Islet of Langerhans (tissue), 1 donor: ENCODE data around the gene CACNA1E.

Experiments used
- FAIRE-seq: peaks from one replicate; lab custom pipeline; 2011; peaks lifted over from hg19 to GRCh38; lab: Jason Lieb, UNC

Gene CACNA1E

DNA sequence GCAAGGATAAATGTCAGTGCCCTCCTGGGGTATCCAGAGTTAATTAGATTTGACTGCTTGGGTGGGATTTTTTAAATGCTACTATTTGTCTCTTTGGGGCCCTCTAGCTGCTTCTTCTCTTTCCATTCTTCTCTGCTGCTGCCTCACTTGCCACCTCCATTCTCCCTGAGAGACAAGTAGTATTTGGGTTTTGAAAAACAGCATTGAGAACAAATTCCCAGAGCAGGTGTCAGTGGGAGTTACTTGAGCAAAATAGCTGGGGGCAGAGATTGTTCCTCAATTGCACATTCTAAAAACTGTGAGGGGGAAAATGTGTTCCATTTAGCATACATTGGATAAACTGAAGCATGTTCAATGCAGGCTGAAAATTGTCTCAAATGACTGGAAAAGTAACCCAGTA, 286.5 kb downstream of the CACNA1E start:
- no peak for FAIRE-seq

DNA sequence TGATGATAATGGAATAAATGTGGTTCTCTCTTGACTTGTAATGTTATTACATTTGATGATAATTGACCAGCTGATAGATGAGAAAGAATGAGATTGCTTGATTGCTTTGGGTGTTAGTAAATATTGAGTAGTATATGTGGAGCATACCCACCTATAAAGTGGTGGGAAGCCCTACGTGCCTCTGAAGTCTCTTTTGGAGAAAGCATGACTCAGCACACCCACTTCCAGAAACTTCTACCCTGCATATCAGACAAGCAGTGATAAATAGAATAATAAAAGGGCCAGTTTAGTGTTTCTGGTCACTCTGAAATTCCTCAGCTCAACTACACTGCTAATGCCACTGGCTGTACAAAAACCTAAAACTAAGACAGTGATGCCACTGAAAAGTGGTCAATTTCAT, 289.4 kb downstream of the CACNA1E start:
- no peak for FAIRE-seq

DNA sequence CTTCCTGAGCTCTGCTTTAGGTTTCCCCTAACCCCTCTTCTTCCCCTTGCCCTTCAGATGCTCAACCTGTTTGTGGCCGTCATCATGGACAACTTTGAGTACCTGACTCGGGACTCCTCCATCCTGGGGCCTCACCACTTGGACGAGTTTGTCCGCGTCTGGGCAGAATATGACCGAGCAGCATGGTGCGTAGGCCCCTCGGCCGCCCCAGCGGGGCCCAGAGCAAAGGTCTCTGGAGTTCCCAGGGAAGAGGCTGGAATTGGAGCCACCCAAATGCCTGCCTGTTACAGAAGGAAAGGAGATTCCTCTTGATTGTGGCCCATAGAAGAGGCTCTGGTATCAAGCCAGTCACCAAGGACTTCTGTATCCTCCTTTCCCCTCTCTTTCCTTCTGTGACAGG, 292.7 kb downstream of the CACNA1E start:
- FAIRE-seq, result no peak

DNA sequence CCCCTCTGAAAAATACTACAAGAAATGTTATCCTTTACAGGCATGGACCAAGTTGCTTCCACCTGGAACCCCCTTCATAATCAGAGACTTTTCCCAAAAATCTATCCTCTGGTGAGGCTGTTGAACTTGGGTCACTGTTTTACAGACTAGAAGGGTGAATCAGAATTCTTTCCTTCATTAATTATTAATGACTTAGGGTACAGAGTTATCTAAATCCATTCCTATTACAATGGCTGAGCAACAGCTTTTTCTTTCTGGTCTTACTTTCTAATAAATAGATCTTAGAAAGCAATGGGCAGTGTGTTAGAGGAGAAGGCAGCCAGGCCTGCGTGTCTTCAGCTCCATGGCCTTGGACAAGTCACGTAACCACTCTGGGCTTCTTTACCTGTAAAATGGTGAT, 294.0 kb downstream of the CACNA1E start:
- FAIRE-seq, result no peak

DNA sequence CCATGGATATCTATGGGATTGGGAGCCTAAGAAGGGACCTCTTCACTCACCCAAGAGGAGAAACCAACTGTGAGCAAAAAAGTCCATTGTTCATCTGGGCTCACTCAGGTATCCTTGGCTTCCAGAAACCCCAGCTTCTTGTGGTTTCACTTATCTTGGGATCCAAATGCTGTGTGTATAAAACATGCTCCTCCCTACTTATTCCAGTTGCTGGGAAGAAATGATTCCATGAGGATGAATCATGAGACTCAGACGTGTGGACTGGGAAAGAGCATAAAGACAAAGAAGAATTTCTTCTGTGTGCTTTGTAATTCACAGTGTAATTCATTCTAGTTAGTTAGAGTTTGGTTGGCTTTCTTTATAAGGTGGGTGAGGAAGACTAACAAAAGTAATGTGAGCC, 294.5 kb downstream of the CACNA1E start:
- FAIRE-seq, result no peak

DNA sequence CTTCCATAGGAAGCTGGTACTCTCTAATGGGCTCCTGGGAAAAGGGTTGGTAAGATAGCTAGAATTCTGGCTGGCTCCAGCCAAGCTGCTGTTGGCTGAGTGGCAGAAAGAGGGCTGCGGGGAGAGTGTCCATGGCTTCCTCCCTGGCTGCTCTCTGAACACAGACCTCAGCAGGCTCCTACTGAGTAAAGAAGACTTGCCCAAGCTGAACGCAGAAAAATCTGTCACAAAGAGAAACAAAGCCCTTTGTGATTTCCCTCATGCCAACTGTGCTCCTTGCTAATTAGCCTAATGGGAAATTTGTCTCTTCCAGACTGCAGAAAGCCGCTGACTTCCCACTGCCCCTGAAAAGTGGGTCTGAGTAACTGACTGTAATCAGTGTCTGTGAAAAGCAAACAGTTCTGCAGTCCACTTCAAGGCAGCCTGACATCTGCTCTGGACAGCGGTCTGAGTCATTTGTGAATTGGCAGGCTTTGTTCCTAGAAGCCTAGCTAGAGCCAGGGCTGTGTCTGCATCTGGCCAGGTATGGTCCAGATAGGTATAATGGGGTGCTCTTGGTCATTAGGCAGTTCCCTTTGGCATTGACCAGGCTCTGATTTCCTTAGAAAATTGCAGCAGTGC, 295.4 kb downstream of the CACNA1E start:
- FAIRE-seq, result peak; percentile 85

DNA sequence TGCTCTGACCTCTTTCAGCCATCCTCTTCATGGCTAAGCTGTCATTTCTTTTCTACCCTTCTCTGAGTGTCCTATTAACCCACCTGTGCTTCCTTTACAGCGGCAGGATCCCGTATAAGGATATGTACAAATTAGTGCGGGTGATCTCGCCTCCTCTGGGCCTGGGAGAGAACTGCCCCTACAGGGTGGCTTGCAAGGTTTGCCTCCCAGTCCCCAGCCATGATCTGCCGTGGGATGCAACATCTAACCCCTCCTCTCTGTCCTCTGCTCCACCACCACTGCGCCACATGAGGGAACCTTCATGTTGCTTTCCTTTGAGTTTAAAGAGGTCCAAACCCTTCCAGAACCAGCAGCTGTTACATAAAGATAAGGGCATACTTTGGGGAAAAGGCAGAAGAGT, 296.0 kb downstream of the CACNA1E start:
- FAIRE-seq, result no peak

DNA sequence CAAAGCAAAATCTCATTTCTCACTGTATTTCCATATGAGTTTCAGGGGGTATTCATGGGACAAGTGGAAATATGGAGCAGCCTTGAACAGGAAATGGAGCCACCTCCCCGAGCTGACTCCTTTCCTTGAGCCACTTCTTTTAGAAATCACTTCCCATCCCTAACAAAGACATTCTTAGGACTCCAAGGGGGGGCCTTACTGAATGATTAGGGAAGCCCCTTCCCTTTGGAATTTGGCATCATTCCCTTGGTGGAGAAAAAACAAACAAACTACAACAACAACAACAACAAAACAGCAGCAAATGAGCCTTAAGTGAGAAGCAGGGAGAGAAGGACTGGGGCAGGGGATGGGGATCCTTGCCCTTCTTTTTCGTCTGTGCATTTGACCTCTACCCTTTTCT, 299.9 kb downstream of the CACNA1E start:
- FAIRE-seq, result no peak

DNA sequence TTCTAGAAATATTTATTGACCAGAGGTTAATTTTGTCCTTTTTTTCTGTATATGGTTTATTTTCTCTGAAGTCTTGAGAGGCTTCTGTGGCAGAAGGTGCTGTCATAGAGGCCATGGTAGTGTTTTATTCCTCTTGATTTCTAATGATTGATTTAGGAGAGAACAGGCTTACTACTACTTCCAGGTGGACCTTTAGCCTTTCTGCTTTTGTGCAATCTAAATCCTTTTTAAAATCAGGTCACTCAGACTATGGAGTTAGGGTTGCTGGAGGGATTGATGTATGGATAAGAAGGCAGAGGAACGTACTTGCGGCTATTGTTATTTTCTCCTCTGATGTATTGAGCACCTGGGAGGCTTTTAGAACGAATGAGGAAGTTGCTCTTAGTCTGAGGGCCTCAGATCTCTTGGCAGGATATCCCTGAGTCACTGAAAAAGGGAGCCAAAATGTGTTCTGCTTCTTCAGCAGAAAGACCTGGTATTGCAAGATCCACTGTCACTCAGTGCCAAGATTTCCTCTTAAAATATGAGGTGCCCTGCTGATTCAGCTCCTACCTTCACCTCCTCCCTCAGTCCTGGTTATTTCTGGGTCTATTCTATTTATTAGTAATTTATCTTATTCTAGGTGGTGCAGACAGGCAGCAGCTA, 300.8 kb downstream of the CACNA1E start:
- no peak for FAIRE-seq

DNA sequence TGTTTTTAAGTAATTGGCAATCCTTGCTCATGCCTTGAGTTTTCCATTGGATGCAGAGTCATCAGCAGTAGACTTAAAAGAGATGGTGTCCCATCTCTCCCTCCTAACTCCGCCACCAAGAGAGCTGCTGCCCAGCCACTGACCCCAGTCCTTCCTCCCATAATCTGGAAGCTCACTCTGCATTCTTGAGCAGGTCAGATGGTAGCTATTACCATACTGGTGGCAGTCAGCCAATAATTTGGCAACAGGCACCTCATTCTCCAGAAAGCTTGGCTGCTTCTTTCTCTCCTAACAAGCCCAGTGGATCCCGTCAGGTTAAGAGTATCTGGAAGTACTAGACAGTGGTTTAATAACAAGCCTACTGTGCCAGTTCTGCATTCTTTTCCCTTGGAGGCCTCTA, 306.1 kb downstream of the CACNA1E start:
- no peak for FAIRE-seq

DNA sequence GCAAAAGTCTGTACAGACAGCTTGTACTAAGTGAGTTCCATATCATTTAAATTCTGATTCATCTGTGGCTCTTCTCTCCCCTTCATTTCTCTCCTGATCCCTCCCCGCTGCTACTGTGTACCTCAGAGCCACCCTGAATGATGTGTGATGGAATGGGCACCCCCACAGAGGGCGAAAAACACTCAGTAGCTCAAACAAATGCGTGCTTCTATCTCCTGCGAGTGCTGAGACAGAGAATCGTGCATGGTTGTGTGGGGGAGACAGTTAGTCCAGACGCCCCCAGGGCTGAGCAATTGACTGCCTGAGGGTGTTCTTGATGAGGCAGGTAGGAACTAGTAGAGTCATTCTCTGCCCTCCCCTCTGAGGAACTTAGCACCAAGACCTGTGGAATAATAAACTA, 308.4 kb downstream of the CACNA1E start:
- FAIRE-seq, result no peak

DNA sequence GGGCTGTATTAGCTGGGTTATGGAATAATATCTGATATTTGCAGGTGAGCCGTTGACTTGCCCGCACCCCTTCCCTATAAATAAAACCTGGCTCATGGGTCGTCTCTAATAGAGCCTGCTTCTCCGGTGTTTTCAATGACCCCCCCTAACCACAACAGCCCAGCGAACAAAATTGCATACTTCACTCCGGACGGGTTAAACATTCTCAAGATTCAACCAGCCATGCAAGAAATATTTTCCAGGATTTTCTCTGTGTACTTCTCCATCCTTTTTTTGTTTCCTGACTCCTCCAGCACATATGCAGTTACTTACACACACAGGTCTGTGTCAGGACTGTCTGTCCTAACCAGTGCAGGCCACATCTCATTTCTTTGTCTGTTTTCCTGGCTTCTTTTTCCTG, 310.5 kb downstream of the CACNA1E start:
- no peak for FAIRE-seq

DNA sequence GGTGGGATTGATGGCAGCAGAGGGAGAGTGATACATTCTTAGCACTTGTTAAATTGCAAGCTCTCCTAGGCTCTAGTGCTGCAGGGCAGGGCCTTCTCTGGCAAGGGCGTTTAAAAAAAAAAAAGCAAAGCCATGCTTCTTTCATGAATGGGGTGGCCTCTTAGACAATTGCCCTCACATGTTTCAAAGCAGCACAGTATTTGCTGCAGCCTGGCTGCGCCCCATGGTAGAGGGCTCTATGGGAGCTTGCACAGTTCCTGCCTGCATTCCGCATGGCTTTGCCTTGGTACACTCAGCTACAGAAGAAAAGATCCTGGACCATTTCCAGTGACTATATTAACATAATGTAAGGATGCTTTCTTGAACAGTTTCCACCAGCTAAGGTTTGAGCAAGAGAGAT, 311.0 kb downstream of the CACNA1E start:
- FAIRE-seq, result no peak

DNA sequence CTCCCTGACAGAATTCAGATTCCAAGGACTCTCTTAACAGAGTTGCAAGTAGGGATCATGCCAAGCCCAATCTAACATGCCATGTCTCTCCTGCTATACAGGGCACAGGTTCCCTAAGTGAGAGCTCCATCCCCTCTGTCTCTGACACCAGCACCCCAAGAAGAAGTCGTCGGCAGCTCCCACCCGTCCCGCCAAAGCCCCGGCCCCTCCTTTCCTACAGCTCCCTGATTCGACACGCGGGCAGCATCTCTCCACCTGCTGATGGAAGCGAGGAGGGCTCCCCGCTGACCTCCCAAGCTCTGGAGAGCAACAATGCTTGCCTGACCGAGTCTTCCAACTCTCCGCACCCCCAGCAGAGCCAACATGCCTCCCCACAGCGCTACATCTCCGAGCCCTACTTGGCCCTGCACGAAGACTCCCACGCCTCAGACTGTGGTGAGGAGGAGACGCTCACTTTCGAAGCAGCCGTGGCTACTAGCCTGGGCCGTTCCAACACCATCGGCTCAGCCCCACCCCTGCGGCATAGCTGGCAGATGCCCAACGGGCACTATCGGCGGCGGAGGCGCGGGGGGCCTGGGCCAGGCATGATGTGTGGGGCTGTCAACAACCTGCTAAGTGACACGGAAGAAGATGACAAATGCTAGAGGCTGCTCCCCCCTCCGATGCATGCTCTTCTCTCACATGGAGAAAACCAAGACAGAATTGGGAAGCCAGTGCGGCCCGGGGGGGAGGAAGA, 315.0 kb downstream of the CACNA1E start:
- FAIRE-seq, result no peak

DNA sequence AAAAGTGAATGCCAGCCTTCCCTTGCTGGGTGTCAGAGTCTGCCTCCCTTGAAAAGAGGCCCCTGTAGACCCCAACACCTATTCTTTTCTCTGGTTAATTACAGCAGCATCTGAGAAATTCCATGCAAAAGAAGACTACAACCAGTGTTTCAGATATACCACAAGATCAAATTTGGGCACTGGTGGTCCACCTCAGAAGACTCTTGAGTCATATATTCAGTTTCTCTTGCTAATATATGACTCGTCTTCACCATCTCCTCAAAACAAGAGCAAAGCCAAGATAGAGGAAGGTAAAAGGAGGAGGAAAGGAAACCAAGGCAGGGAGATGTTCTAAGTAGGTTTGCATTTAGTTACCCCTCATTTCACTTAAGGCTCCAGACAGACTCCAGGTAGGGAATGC, 318.3 kb downstream of the CACNA1E start:
- no peak for FAIRE-seq

DNA sequence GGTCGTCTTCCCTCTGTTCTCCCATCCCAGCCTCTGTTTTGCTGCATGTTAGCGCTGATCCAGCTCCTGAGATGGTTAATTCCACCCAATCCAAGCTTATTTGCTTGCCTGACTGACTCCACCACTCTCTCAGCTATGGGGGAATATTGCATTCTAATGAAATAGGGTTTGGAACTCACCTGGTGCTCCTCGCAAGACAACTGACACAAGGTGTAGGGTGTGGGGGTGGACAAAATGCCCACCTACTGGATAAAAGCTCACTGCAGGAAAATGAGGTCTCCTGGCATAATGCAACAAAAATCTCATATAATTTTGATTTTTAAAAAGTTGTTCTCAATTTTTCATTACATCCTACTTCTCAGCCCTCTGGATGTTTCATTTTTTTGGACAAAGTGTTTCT, 319.1 kb downstream of the CACNA1E start:
- FAIRE-seq, result no peak

DNA sequence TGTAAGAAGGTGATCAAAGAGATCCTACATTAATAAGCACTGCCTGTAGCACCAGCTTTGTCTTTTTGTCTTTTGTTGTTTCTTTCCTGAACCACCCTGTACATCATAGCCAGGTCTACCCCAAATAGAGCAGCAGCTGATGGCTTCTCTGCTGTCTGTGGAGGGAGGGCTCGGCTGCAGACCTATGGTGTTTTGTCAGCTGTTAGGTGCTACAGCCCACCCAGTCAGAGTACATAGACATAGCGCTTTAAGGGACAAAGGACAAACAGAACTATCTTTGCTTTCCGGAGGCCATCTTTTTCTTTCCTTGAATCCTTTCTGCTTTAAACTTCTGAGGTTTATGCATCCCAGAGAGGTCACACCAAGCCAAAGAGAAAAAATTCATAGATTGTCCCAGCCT, 320.1 kb downstream of the CACNA1E start:
- no peak for FAIRE-seq

DNA sequence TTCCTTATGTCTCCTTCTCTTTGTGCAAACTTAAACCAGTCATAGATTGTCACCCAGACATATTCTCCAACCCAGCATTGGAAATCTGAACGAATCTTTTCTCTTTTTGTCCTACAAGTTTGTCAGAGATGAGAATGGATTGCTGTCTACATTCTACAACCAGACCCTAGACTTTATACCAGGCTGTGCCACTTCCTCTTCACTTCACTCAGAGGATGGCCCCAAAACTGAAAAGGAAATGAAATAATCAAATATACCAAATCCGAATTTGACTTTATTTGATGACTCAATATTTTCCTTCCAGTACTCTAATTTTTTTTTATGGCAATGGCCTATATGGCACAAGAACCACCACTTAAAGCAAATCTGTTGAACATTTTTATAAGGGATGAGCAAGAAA, 321.7 kb downstream of the CACNA1E start:
- FAIRE-seq, result no peak

DNA sequence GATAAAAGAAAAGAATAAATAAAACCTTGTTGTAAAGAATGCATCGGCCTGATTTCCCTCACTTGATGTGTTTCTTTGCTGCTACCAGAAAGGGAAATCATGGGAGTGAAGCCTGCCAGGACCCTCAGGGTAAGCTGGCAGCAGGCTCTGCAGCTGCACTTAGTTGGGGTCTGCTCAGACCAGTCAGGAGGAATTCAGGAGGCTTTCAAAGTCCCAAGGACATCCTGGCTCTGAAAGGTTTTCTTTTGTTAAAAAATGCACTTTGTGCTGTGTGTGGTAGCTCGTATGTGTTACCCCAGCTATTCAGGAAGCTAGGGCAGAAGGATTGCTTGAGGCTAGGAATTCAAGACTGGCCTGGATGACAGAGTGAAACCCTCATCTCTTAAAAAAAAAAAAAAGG, 323.4 kb downstream of the CACNA1E start:
- no peak for FAIRE-seq

DNA sequence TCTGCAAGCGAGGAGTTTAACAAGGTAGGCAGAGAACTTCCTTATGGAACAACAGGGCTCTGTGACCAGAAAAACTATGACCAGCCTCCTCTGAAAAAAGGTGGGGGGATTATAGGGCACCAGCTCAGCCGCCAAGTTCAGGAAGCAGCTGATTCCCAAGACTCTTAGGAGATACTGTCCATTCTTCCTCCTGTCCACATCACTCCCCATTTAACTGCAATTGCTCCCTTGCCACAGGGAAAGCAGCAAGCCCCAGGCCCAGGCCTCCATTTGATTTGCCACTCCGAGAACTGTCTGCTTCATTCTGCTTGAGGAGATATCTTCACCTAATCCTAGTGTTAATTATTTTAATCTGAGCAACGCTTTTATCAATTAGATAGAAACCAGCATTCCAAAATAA, 323.9 kb downstream of the CACNA1E start:
- no peak for FAIRE-seq

DNA sequence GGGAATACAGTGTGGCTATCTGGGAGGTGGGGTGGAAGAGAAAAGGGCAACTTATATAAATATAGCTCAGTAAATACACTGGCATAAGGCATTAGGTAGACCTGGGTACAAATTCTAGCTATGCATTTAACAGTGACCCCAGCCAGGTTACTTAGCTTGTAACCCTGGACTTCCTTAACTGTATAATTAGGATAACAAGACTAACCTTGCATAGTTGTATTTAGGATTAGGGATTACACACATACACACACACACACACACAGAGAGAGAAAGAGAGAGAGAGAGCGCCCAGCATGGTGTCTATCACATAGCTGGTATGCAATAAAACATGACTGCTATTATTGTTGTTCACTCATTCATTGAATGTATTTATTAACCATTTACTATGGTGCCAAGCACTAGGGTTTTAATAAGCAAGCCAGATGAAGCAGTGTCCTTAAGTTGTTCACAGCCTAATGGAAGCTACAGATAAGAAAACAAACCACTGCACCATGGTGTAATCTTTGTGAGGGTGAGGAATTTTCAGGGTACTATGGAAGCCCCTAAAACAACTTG, 326.8 kb downstream of the CACNA1E start:
- no peak for FAIRE-seq

DNA sequence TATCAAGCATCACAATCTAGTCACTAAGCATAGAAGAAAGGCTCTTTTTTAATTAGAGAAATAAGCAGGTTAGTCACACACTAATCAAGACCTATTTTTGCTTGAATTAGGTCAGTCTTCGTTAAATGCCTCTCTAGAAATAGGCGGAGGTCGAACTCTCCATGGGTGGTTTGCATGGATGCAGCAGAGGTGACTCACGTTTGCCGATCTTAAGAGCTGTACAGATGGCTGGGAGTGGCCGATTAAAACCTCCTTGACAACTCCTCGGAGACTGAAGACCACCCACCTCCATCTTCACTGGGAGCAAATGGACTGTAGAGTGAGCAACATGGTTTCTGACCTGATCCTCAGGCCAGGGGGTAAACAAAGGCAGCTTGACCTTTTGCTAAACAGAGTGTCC, 328.9 kb downstream of the CACNA1E start:
- no peak for FAIRE-seq

DNA sequence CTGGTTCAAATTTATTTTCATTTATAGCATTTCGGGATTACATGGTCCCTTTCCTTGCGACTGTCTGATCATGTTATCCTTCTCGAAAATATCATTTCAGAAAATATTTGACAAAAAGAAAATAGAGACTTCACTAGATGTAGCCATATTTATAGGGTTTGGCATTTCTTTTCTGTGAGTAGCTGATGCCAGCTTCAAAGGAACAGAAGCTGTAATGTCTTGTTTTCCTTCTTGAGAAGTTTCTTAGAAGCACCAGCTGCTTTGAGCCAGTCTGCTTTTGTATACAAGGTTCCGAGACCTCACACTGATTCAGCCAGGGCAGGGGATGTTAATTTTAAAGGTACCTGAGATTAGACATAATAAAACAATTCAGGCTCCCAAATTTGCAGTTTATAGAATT, 329.9 kb downstream of the CACNA1E start:
- no peak for FAIRE-seq

DNA sequence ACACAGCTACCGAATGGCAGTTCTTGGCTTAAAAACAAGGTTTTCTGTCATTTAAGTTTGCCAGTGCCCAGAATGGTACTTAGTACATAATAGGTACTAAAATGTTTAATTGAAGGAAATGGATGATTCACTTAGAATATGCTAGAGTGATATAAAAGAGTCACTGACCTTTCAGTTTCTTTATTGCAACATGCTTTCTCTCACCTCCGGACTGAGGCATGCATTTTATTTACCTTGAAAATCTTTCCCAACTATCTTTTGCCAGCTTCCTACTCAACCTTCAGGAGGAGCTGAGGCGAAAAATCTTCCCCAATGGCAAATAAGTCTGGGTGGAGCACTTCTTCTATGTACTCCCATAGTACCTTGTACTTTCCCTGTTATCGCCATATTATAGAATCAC, 333.3 kb downstream of the CACNA1E start:
- no peak for FAIRE-seq
